ENCODE data around the gene CX3CR1.

DNA sequence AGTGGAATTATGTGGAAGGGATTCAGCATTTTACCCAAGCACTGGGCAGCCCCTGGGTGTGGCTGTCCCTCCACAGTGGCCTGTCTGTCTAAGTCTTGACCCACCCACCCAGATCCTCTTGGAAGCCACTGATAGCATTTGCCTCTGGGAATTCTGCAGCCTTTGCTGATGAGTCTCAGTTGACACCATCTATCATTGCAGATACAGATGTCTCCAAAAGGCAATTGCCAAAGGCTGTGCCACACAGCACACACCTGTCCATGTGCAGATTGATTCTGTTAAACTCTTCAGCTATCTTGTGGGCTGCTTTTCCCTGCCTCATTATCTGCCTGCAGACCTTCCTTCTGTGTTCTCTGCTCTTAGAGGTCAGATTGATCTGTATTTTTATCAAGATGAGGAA, 18.1 kb downstream of the CX3CR1 start:
- TF ChIP-seq, protein P1, sequence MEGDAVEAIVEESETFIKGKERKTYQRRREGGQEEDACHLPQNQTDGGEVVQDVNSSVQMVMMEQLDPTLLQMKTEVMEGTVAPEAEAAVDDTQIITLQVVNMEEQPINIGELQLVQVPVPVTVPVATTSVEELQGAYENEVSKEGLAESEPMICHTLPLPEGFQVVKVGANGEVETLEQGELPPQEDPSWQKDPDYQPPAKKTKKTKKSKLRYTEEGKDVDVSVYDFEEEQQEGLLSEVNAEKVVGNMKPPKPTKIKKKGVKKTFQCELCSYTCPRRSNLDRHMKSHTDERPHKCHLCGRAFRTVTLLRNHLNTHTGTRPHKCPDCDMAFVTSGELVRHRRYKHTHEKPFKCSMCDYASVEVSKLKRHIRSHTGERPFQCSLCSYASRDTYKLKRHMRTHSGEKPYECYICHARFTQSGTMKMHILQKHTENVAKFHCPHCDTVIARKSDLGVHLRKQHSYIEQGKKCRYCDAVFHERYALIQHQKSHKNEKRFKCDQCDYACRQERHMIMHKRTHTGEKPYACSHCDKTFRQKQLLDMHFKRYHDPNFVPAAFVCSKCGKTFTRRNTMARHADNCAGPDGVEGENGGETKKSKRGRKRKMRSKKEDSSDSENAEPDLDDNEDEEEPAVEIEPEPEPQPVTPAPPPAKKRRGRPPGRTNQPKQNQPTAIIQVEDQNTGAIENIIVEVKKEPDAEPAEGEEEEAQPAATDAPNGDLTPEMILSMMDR (IDR thresholded peaks at IDR 0.05), result no peak
- TF ChIP-seq EZH2phosphoT487 (IDR thresholded peaks at IDR 0.05) (no peak), EZH2 (IDR thresholded peaks at IDR 0.05) (no peak)

All from neural progenitor cell (in vitro differentiated cells).